ENCODE results near the gene CCDC85A.

The CCDC85A gene

GRCh38 chr2:56182420-56182819, 1.4 kb upstream of the CCDC85A start:
- Histone ChIP-seq H3K4me3 (ENCODE audit: insufficient read length, low read depth) (no peak overlapping the region), H3K27me3 (ENCODE audit: insufficient read depth, insufficient read length) (peaks cover 96% of the 10 kb centered on the region), H3K36me3 (ENCODE audit: insufficient read depth, insufficient read length, low read length) (no peaks in the 10 kb centered on the region), H3K9ac (ENCODE audit: insufficient read length, low read depth) (no peak overlapping the region), H3K9me3 (ENCODE audit: insufficient read depth, low read length) (no peaks in the 10 kb centered on the region), H3K4me1 (ENCODE audit: insufficient read depth, insufficient read length) (peaks cover 2% of the 10 kb centered on the region)
- peak; percentile 83 for DNase-seq (ENCODE audit: low read depth, low spot score)
- no peak for TF ChIP-seq ZNF274 (IDR thresholded peaks at IDR 0.05; ENCODE audit: low read depth, low read length)

GRCh38 chr2:56184500-56185011, 766 bp downstream of the CCDC85A start:
- Histone ChIP-seq H3K27me3 (ENCODE audit: insufficient read depth, insufficient read length) (peaks cover 96% of the 10 kb centered on the region), H3K9me3 (ENCODE audit: insufficient read depth, low read length) (no peaks in the 10 kb centered on the region), H3K4me1 (ENCODE audit: insufficient read depth, insufficient read length) (peaks cover 2% of the 10 kb centered on the region), H3K4me3 (ENCODE audit: insufficient read length, low read depth) (peak overlapping the region; percentile 42), H3K36me3 (ENCODE audit: insufficient read depth, insufficient read length, low read length) (no peaks in the 10 kb centered on the region), H3K9ac (ENCODE audit: insufficient read length, low read depth) (peak overlapping the region; percentile 10)
- DNase-seq (ENCODE audit: low read depth, low spot score), result no peak
- TF ChIP-seq SUZ12 (IDR thresholded peaks at IDR 0.05; ENCODE audit: extremely low read depth, insufficient read depth, insufficient read length) (peak; percentile 55), YY1 (IDR thresholded peaks at IDR 0.05; ENCODE audit: insufficient read depth, insufficient read length) (no peak)

- Histone ChIP-seq H3K27me3 (ENCODE audit: insufficient read depth, insufficient read length) (peaks cover 96% of the 10 kb centered on the region), H3K36me3 (ENCODE audit: insufficient read depth, insufficient read length, low read length) (no peaks in the 10 kb centered on the region), H3K4me1 (ENCODE audit: insufficient read depth, insufficient read length) (peaks cover 2% of the 10 kb centered on the region), H3K9me3 (ENCODE audit: insufficient read depth, low read length) (no peaks in the 10 kb centered on the region), H3K9ac (ENCODE audit: insufficient read length, low read depth) (no peak overlapping the region), H3K4me3 (ENCODE audit: insufficient read length, low read depth) (peak overlapping the region; percentile 25)
- DNase-seq (ENCODE audit: low read depth, low spot score), result no peak
- TF ChIP-seq YY1 (IDR thresholded peaks at IDR 0.05; ENCODE audit: insufficient read depth, insufficient read length), result no peak
- no peak for TF ChIP-seq SUZ12 (IDR thresholded peaks at IDR 0.05; ENCODE audit: extremely low read depth, insufficient read depth, insufficient read length)
- no peak for TF ChIP-seq ZNF274 (IDR thresholded peaks at IDR 0.05; ENCODE audit: low read depth, low read length)
These were observed 1.4 kb downstream of the CCDC85A start for GRCh38 chr2:56185101-56185581.

- Histone ChIP-seq H3K4me1 (ENCODE audit: insufficient read depth, insufficient read length) (peaks cover 2% of the 10 kb centered on the region), H3K36me3 (ENCODE audit: insufficient read depth, insufficient read length, low read length) (no peaks in the 10 kb centered on the region), H3K9me3 (ENCODE audit: insufficient read depth, low read length) (no peaks in the 10 kb centered on the region), H3K4me3 (ENCODE audit: insufficient read length, low read depth) (peak overlapping the region; percentile 25), H3K9ac (ENCODE audit: insufficient read length, low read depth) (no peak overlapping the region), H3K27me3 (ENCODE audit: insufficient read depth, insufficient read length) (peaks cover 96% of the 10 kb centered on the region)
- TF ChIP-seq YY1 (IDR thresholded peaks at IDR 0.05; ENCODE audit: insufficient read depth, insufficient read length), result no peak
- no peak for TF ChIP-seq ZNF274 (IDR thresholded peaks at IDR 0.05; ENCODE audit: low read depth, low read length)
- no peak for TF ChIP-seq SUZ12 (IDR thresholded peaks at IDR 0.05; ENCODE audit: extremely low read depth, insufficient read depth, insufficient read length)
- no peak for DNase-seq (ENCODE audit: low read depth, low spot score)
These were observed 1.8 kb downstream of the CCDC85A start for GRCh38 chr2:56185582-56186046.

- Histone ChIP-seq H3K36me3 (ENCODE audit: insufficient read depth, insufficient read length, low read length) (no peaks in the 10 kb centered on the region), H3K4me3 (ENCODE audit: insufficient read length, low read depth) (no peak overlapping the region), H3K9ac (ENCODE audit: insufficient read length, low read depth) (no peak overlapping the region), H3K9me3 (ENCODE audit: insufficient read depth, low read length) (no peaks in the 10 kb centered on the region), H3K4me1 (ENCODE audit: insufficient read depth, insufficient read length) (no peaks in the 10 kb centered on the region), H3K27me3 (ENCODE audit: insufficient read depth, insufficient read length) (peaks cover 50% of the 10 kb centered on the region)
- TF ChIP-seq ZNF274 (IDR thresholded peaks at IDR 0.05; ENCODE audit: low read depth, low read length) (no peak), YY1 (IDR thresholded peaks at IDR 0.05; ENCODE audit: insufficient read depth, insufficient read length) (no peak), SUZ12 (IDR thresholded peaks at IDR 0.05; ENCODE audit: extremely low read depth, insufficient read depth, insufficient read length) (no peak)
- DNase-seq (ENCODE audit: low read depth, low spot score), result no peak
These were observed 7.8 kb downstream of the CCDC85A start for GRCh38 chr2:56191617-56192016.

- TF ChIP-seq ZNF274 (IDR thresholded peaks at IDR 0.05; ENCODE audit: low read depth, low read length), result no peak
- TF ChIP-seq YY1 (IDR thresholded peaks at IDR 0.05; ENCODE audit: insufficient read depth, insufficient read length), result no peak
- TF ChIP-seq SUZ12 (IDR thresholded peaks at IDR 0.05; ENCODE audit: extremely low read depth, insufficient read depth, insufficient read length), result no peak
These were observed 9.0 kb downstream of the CCDC85A start for GRCh38 chr2:56192664-56193305.

GRCh38 chr2:56195563-56195962, 11.8 kb downstream of the CCDC85A start:
- no peak for TF ChIP-seq SUZ12 (IDR thresholded peaks at IDR 0.05; ENCODE audit: extremely low read depth, insufficient read depth, insufficient read length)
- no peak for TF ChIP-seq YY1 (IDR thresholded peaks at IDR 0.05; ENCODE audit: insufficient read depth, insufficient read length)
- no peak for TF ChIP-seq ZNF274 (IDR thresholded peaks at IDR 0.05; ENCODE audit: low read depth, low read length)

More at GRCh38 chr2:56192664-56193305, 9.0 kb downstream of the CCDC85A start:
- H3K9ac ChIP-seq (ENCODE audit: insufficient read length, low read depth), result no peak overlapping the region
- no peaks in the 10 kb centered on the region for H3K9me3 ChIP-seq (ENCODE audit: insufficient read depth, low read length)
- no peak overlapping the region for H3K4me3 ChIP-seq (ENCODE audit: insufficient read length, low read depth)
- DNase-seq (ENCODE audit: low read depth, low spot score), result no peak
- H3K36me3 ChIP-seq (ENCODE audit: insufficient read depth, insufficient read length, low read length), result no peaks in the 10 kb centered on the region
- H3K27me3 ChIP-seq (ENCODE audit: insufficient read depth, insufficient read length), result peaks cover 38% of the 10 kb centered on the region
- H3K4me1 ChIP-seq (ENCODE audit: insufficient read depth, insufficient read length), result no peaks in the 10 kb centered on the region

More at GRCh38 chr2:56195563-56195962, 11.8 kb downstream of the CCDC85A start:
- Histone ChIP-seq H3K4me1 (ENCODE audit: insufficient read depth, insufficient read length) (no peaks in the 10 kb centered on the region), H3K27me3 (ENCODE audit: insufficient read depth, insufficient read length) (peaks cover 10% of the 10 kb centered on the region), H3K4me3 (ENCODE audit: insufficient read length, low read depth) (no peak overlapping the region), H3K9me3 (ENCODE audit: insufficient read depth, low read length) (no peaks in the 10 kb centered on the region), H3K36me3 (ENCODE audit: insufficient read depth, insufficient read length, low read length) (no peaks in the 10 kb centered on the region), H3K9ac (ENCODE audit: insufficient read length, low read depth) (no peak overlapping the region)
- DNase-seq (ENCODE audit: low read depth, low spot score), result no peak

All from NT2/D1 (cell line).